Astrocyte (in vitro differentiated cells and primary cell): ENCODE measurements around the gene ARL17B. TPM values are rescaled to one million over a fixed set of nuclear protein-coding genes. Genes with fewer than 3 reads are reported as not detected.
"Not testable (repeated sequence)": the region's sequence is repeated elsewhere in the genome, so short reads cannot be mapped to it uniquely, and the experiment has no call there.

ENCODE experiments used
- DNase-seq: peaks from one replicate; pipeline ENCODE4 v3.0.0-alpha.2; 2010; ENCODE audit warnings: low read depth
- FAIRE-seq: peaks from 2 replicates; lab custom pipeline; 2011; peaks lifted over from hg19 to GRCh38; lab: Jason Lieb, UNC
- H2AFZ ChIP-seq: 2 replicates; pipeline ENCODE4 v1.6.0; 2012; ENCODE audit warnings: low read depth, low read length, inconsistent platforms
- H3K27ac ChIP-seq: 2 replicates; pipeline ENCODE4 v1.5.1; 2011; ENCODE audit warnings: low read depth, low read length, inconsistent platforms
- H3K27me3 ChIP-seq: 2 replicates; pipeline ENCODE4 v1.6.0; 2011; ENCODE audit warnings: low read length, inconsistent platforms; ENCODE audit not compliant: insufficient read depth
- H3K36me3 ChIP-seq: 2 replicates; pipeline ENCODE4 v1.5.1; 2011; ENCODE audit warnings: low read length, inconsistent platforms; ENCODE audit not compliant: insufficient read depth
- H3K4me1 ChIP-seq: 2 replicates; pipeline ENCODE4 v1.5.1; 2011; ENCODE audit warnings: low read length, inconsistent platforms; ENCODE audit not compliant: insufficient read depth
- H3K4me2 ChIP-seq: 2 replicates; pipeline ENCODE4 v1.6.0; 2012; ENCODE audit warnings: low read length, inconsistent platforms
- H3K4me3 ChIP-seq: 2 replicates; pipeline ENCODE4 v1.5.1; 2011; ENCODE audit warnings: low read depth, mild to moderate bottlenecking, low read length, inconsistent platforms; ENCODE audit not compliant: insufficient read depth
- H3K79me2 ChIP-seq: 2 replicates; pipeline ENCODE4 v1.6.0; 2012; ENCODE audit warnings: mild to moderate bottlenecking, low read length, inconsistent platforms; ENCODE audit not compliant: insufficient read depth
- H3K9ac ChIP-seq: 2 replicates; pipeline ENCODE4 v1.6.0; 2012; ENCODE audit warnings: mild to moderate bottlenecking, low read length, inconsistent platforms
- H3K9me3 ChIP-seq: 2 replicates; pipeline ENCODE4 v1.5.1; 2012; ENCODE audit warnings: low read depth, mild to moderate bottlenecking, low read length, inconsistent platforms; ENCODE audit not compliant: insufficient read depth
- H4K20me1 ChIP-seq: 2 replicates; pipeline ENCODE4 v1.6.0; 2012; ENCODE audit warnings: low read length, inconsistent platforms; ENCODE audit not compliant: insufficient read depth
- H3K27ac Mint-ChIP-seq: one replicate; pipeline ENCODE4 v1.8.0; 2021; ENCODE audit warnings: mild to moderate bottlenecking, mixed read lengths; ENCODE audit not compliant: unreplicated experiment
- H3K27me3 Mint-ChIP-seq: one replicate; pipeline ENCODE4 v1.8.0; 2021; ENCODE audit warnings: low read depth, mixed read lengths; ENCODE audit not compliant: unreplicated experiment
- H3K36me3 Mint-ChIP-seq: one replicate; pipeline ENCODE4 v1.8.0; 2021; ENCODE audit warnings: low read depth, mixed read lengths; ENCODE audit not compliant: unreplicated experiment
- H3K4me1 Mint-ChIP-seq: one replicate; pipeline ENCODE4 v1.8.0; 2021; ENCODE audit warnings: low read depth, mixed read lengths; ENCODE audit not compliant: unreplicated experiment
- H3K4me3 Mint-ChIP-seq: one replicate; pipeline ENCODE4 v1.8.0; 2021; ENCODE audit warnings: mild to moderate bottlenecking, moderate library complexity, mixed read lengths; ENCODE audit not compliant: unreplicated experiment
- H3K9me3 Mint-ChIP-seq: one replicate; pipeline ENCODE4 v1.8.0; 2021; ENCODE audit warnings: mild to moderate bottlenecking, mixed read lengths; ENCODE audit not compliant: unreplicated experiment
- EZH2 ChIP-seq: IDR thresholded peaks from 2 replicates; pipeline ENCODE4 v1.6.1; 2012; ENCODE audit warnings: mild to moderate bottlenecking, low read length, inconsistent platforms; ENCODE audit not compliant: insufficient read depth
- total RNA-seq: library from RNA; stranded (reverse); gene quantifications from 2 replicates; pipeline ENCODE4 v1.2.1, GENCODE V29; 2021
- TF ChIP-seq, protein P1 (sequence below): IDR thresholded peaks from 2 replicates; pipeline ENCODE4 v1.5.1; 2011; ENCODE audit warnings: low read depth, mild to moderate bottlenecking, inconsistent platforms, low read length, moderate library complexity; ENCODE audit not compliant: insufficient read depth

The ARL17B gene
- total RNA-seq, 1 donor from 2014 or later: 12.2 TPM

DNA sequence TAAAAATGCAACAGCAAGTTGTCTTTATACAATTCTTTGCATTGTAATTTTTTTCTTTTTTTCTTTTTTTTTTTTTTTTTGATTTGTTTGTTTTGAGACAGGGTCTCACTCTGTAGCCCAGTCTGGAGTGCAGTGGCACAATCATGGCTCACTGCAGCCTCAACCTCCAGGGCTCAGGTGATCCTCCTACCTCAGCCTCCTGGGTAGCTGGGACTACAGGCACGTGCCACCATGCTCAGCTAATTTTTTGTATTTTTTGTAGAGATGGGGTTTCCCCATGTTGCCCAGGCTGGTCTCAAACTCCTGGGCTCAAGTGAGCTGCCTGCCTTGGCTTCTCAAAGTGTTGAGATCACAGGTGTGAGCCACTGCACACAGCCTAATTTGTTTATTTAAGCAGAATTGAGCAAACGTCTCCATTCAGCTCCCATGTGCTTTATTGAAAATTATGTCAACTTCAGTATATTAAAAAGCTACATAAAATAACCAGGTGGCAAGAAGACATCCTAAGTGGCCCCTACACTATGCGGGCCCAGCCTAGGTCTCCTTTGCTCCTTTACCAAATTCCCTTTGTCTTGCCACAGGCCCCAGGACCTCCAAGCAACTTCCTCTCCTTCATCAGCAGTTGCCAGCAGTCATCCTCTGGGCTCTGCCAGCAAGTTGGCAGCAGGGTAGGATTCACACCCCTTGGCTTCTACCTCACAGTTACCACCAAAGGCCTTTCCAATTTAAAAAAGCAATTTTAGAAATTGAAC is 84.7 kb downstream of the ARL17B start:
- not testable (repeated sequence) for H3K4me2 ChIP-seq, H3K4me1 ChIP-seq, H2AFZ ChIP-seq, H3K9ac ChIP-seq, H3K4me3 Mint-ChIP-seq, H3K9me3 ChIP-seq, H3K27me3 ChIP-seq, H3K4me1 Mint-ChIP-seq, H3K27ac ChIP-seq, H3K79me2 ChIP-seq, FAIRE-seq, H3K36me3 ChIP-seq, H3K9me3 Mint-ChIP-seq, H4K20me1 ChIP-seq, DNase-seq, H3K36me3 Mint-ChIP-seq, H3K27me3 Mint-ChIP-seq, H3K4me3 ChIP-seq
- H3K27ac Mint-ChIP-seq: peak overlapping the region; percentile 79

DNA sequence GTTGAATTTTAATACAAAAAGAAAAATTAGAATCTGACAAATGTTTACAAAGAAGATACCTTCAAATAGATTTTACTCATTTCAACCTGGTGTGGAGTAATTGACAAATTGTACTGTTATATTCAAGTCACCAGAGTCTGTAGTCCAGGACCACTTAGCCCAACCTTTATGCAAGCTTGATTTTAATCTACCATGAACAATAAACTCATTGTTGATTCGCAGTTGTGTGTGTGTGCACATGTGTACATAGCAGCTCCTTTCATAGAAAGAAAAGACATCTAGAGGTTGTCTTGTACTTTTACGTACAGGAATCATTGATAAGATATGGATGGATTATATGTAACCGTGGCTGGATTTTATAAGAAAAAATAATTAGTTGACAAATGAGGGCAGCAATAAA is 87.3 kb downstream of the ARL17B start:
- H3K9ac ChIP-seq: no peak overlapping the region
- Mint-ChIP-seq H3K27ac (no peak overlapping the region), H3K27me3 (peaks cover 17% of the 10 kb centered on the region), H3K4me1 (peaks cover under 1% of the 10 kb centered on the region), H3K36me3 (no peaks in the 10 kb centered on the region), H3K9me3 (no peaks in the 10 kb centered on the region), H3K4me3 (no peak overlapping the region)
- FAIRE-seq (no peak), DNase-seq (no peak)
- H3K36me3 ChIP-seq: no peaks in the 10 kb centered on the region
- H3K4me2 ChIP-seq: no peak overlapping the region
- H4K20me1 ChIP-seq: no peaks in the 10 kb centered on the region
- no peak overlapping the region for H3K4me3 ChIP-seq
- no peaks in the 10 kb centered on the region for H3K9me3 ChIP-seq
- H3K4me1 ChIP-seq: no peaks in the 10 kb centered on the region
- no peaks in the 10 kb centered on the region for H3K79me2 ChIP-seq
- H3K27ac ChIP-seq: no peak overlapping the region
- TF ChIP-seq, protein P1, sequence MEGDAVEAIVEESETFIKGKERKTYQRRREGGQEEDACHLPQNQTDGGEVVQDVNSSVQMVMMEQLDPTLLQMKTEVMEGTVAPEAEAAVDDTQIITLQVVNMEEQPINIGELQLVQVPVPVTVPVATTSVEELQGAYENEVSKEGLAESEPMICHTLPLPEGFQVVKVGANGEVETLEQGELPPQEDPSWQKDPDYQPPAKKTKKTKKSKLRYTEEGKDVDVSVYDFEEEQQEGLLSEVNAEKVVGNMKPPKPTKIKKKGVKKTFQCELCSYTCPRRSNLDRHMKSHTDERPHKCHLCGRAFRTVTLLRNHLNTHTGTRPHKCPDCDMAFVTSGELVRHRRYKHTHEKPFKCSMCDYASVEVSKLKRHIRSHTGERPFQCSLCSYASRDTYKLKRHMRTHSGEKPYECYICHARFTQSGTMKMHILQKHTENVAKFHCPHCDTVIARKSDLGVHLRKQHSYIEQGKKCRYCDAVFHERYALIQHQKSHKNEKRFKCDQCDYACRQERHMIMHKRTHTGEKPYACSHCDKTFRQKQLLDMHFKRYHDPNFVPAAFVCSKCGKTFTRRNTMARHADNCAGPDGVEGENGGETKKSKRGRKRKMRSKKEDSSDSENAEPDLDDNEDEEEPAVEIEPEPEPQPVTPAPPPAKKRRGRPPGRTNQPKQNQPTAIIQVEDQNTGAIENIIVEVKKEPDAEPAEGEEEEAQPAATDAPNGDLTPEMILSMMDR: no peak
- no peak for TF ChIP-seq EZH2
- no peak overlapping the region for H2AFZ ChIP-seq
- peaks cover 11% of the 10 kb centered on the region for H3K27me3 ChIP-seq

DNA sequence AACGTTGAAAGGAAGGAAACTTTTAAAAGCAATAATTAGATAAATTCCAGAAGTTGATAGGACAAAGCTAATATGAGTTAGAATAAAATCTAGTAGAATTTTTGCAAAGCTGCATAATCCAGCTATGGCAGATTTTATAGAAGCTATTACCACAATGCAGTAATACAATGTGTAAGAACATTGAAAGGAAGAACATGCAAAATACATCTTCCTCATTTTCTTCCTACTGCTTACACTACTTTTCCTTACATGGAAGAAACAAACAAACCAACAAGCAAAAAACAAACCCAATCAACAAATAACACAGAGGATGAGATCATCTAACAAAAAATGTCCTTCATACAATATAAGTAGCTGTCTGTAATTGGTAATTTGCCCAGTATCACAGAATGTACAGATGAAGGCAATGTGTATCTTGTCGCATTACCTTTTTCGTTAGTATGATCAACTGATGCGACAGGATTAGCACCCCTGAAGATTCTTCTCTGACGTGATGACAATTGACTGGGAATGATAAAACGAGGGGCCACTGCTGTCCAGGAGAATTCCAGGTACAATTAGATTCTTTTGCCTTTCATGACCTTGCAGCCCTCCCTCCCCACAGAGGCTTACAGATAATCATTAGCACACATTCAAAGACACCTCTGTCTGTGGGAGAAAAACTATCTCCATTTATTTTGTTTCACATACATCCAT is 87.9 kb downstream of the ARL17B start:
- Histone ChIP-seq H3K27me3 (peaks cover 11% of the 10 kb centered on the region), H3K27ac (no peak overlapping the region), H3K4me1 (no peaks in the 10 kb centered on the region), H3K9ac (no peak overlapping the region), H3K4me2 (no peak overlapping the region), H3K36me3 (no peaks in the 10 kb centered on the region), H3K9me3 (no peaks in the 10 kb centered on the region), H3K79me2 (no peaks in the 10 kb centered on the region), H2AFZ (no peak overlapping the region), H4K20me1 (no peaks in the 10 kb centered on the region), H3K4me3 (no peak overlapping the region)
- TF ChIP-seq, protein P1: no peak
- TF ChIP-seq EZH2: no peak
- Mint-ChIP-seq H3K9me3 (no peaks in the 10 kb centered on the region), H3K36me3 (no peaks in the 10 kb centered on the region), H3K27me3 (peaks cover 20% of the 10 kb centered on the region), H3K4me3 (no peak overlapping the region), H3K27ac (no peak overlapping the region), H3K4me1 (no peaks in the 10 kb centered on the region)
- FAIRE-seq (peak; percentile 88), DNase-seq (no peak)
